Neural cell (in vitro differentiated cells): ENCODE data around the gene WRAP73. TPM values are rescaled to one million over a fixed set of nuclear protein-coding genes. Genes with fewer than 3 reads are reported as not detected.

Experiments used
- H2AFZ ChIP-seq: fragments of 200-600, 300-800 bp; sonication (generic), shearing (Covaris generic); 2 replicates; pipeline ENCODE4 v1.6.0; 2014; ENCODE audit warnings: low read depth, mild to moderate bottlenecking, antibody characterized with exemption, low read length, moderate library complexity
- H3F3A ChIP-seq: fragments of 200-600 bp; shearing (Covaris generic); 2 replicates; pipeline ENCODE4 v1.6.1; 2016; ENCODE audit warnings: mild to moderate bottlenecking, moderate library complexity, mixed read lengths, antibody characterized with exemption, low read length; ENCODE audit not compliant: insufficient read depth, poor library complexity, severe bottlenecking
- H3K27ac ChIP-seq: fragments of 200-600, 300-800 bp; sonication (generic), shearing (Covaris generic); 2 replicates; pipeline ENCODE4 v1.5.1; 2014; ENCODE audit warnings: mild to moderate bottlenecking, low read length, moderate library complexity
- H3K27me3 ChIP-seq: fragments of 300-800, 200-600 bp; sonication (generic), shearing (Covaris generic); 2 replicates; pipeline ENCODE4 v1.6.0; 2014; ENCODE audit warnings: mild to moderate bottlenecking, low read depth, low read length, moderate library complexity; ENCODE audit not compliant: insufficient read depth
- H3K36me3 ChIP-seq: fragments of 300-800, 200-600 bp; sonication (generic), shearing (Covaris generic); 2 replicates; pipeline ENCODE4 v1.5.1; 2014; ENCODE audit warnings: mild to moderate bottlenecking, antibody characterized with exemption, low read length, moderate library complexity; ENCODE audit not compliant: insufficient read depth
- H3K4me2 ChIP-seq: fragments of 300-800, 200-600 bp; sonication (generic), shearing (Covaris generic); 2 replicates; pipeline ENCODE4 v1.6.0; 2014; ENCODE audit warnings: mild to moderate bottlenecking, low read length
- H3K4me3 ChIP-seq: fragments of 300-800, 200-600 bp; sonication (generic), shearing (Covaris generic); 2 replicates; pipeline ENCODE4 v1.5.1; 2014; ENCODE audit warnings: mild to moderate bottlenecking, low read length, moderate library complexity
- H3K79me2 ChIP-seq: fragments of 200-600 bp; shearing (Covaris generic); replicated peaks from 2 replicates; pipeline ENCODE4 v1.6.0; 2014; ENCODE audit warnings: mild to moderate bottlenecking, low read length, moderate library complexity; ENCODE audit not compliant: insufficient read depth
- H3K9ac ChIP-seq: fragments of 300-800, 200-600 bp; sonication (generic), shearing (Covaris generic); 2 replicates; pipeline ENCODE4 v1.6.1; 2016; ENCODE audit warnings: mild to moderate bottlenecking, low read length, mixed read lengths
- H3K9me2 ChIP-seq: fragments of 200-600 bp; shearing (Covaris generic); 2 replicates; pipeline ENCODE4 v1.6.1; 2016; ENCODE audit warnings: mild to moderate bottlenecking, low read length, mixed read lengths; ENCODE audit not compliant: insufficient read depth
- H3K9me3 ChIP-seq: fragments of 200-600, 300-800 bp; sonication (generic), shearing (Covaris generic); 2 replicates; pipeline ENCODE4 v1.6.1; 2016; ENCODE audit warnings: mild to moderate bottlenecking, mixed run types, low read length, moderate library complexity, mixed read lengths
- H4K20me1 ChIP-seq: fragments of 200-600 bp; shearing (Covaris generic); 2 replicates; pipeline ENCODE4 v1.6.1; 2016; ENCODE audit warnings: mild to moderate bottlenecking, mixed run types; ENCODE audit not compliant: insufficient read depth
- EP300 ChIP-seq: fragments of 450-650 bp; conservative IDR thresholded peaks from 2 replicates; pipeline ENCODE4 v1.6.1; 2014; ENCODE audit warnings: antibody characterized with exemption, mild to moderate bottlenecking, moderate library complexity; ENCODE audit not compliant: poor library complexity, severe bottlenecking
- EZH2 ChIP-seq: fragments of 200-600, 300-800 bp; shearing (Covaris generic), sonication (generic); IDR thresholded peaks from 2 replicates; pipeline ENCODE4 v1.6.1; 2014; ENCODE audit warnings: antibody characterized with exemption, low read length, borderline replicate concordance, mild to moderate bottlenecking; ENCODE audit not compliant: insufficient read depth, poor library complexity, severe bottlenecking
- MXI1 ChIP-seq: fragments of 450-650 bp; conservative IDR thresholded peaks from 2 replicates; pipeline ENCODE4 v1.6.1; 2014; ENCODE audit warnings: antibody characterized with exemption, mild to moderate bottlenecking; ENCODE audit not compliant: poor library complexity, severe bottlenecking
- POLR2AphosphoS5 ChIP-seq: IDR thresholded peaks from 2 replicates; pipeline ENCODE4 v1.6.1; 2012
- RAD21 ChIP-seq: fragments of 450-650 bp; conservative IDR thresholded peaks from 2 replicates; pipeline ENCODE4 v1.6.1; 2014; ENCODE audit warnings: antibody characterized with exemption, mild to moderate bottlenecking, moderate library complexity
- SMC3 ChIP-seq: fragments of 450-650 bp; conservative IDR thresholded peaks from 2 replicates; pipeline ENCODE4 v1.6.1; 2014; ENCODE audit warnings: antibody characterized with exemption, mild to moderate bottlenecking, moderate library complexity; ENCODE audit not compliant: poor library complexity
- TAF1 ChIP-seq: IDR thresholded peaks from 2 replicates; pipeline ENCODE4 v1.6.1; 2012; ENCODE audit warnings: low read depth
- polyA plus RNA-seq: library from polyadenylated mRNA; depleted of rRNA; stranded (reverse); fragments of >200 nt; gene quantifications from 2 replicates; pipeline ENCODE4 v1.2.3, GENCODE V29; 2014
- TF ChIP-seq, protein P1 (sequence below): fragments of 450-650 bp; IDR thresholded peaks from 2 replicates; pipeline ENCODE4 v1.5.1; 2014; ENCODE audit warnings: antibody characterized with exemption, mild to moderate bottlenecking, moderate library complexity; ENCODE audit not compliant: poor library complexity, severe bottlenecking

WRAP73 gene
- polyA plus RNA-seq, 1 donor from 2014 or later: 32.9 TPM

DNA sequence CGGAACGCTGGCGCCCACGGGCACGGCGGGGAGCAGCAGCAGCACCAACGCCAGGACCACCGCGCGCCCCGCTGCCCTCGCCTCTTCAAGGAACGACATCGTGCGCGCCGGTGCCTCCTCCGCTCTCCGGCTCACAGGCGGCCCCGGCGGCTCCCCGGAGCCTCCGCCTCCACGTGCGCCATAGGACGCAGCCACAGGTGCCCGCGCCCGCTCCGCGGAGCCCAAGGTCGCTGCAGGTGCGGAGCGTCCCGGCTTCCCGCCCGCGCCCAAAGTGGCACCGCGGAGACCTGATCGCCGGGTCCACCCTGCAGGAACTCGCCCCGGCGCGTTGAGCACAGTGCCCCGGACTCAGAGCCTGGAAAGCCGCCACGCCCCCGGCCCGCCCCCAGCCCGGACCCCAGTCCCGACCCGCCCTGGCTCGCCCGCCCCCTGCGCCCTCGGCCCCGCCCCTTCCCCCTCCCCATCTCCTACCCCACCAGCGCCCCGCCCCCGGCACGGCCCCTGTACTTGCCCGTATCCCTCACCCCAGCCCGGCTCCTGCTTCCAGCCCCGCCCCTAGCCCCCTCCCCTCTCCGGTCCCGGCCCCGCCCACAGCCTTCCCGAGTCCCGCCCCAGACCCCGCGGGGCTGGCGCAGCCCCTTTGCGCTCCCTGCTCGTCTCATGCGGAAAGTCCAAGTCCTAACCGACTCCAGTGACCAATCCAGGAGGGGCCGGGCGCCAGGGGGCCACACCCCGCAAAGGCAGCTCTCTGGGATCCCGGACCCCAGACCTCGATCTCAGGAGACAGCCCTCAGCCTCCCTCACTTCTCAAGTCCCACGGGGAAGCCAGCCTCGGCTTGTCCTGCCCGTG lies 38.5 kb downstream of the WRAP73 start, which contains the start of gene MEGF6:
Gene MEGF6 (minus strand): TSS at position 339 of the 850 bp plus-strand sequence. CDS start 240 bp downstream, at position 99.
- no peaks in the 10 kb centered on the region for H3K36me3 ChIP-seq
- H3K9me2 ChIP-seq: no peaks in the 10 kb centered on the region
- H3K79me2 ChIP-seq: no peaks in the 10 kb centered on the region
- H3K4me2 ChIP-seq: peak within 1 kb of the TSS; percentile 35
- peak within 1 kb of the TSS; percentile 34 for H3K9ac ChIP-seq
- TF ChIP-seq EZH2 (no peak), MXI1 (peak; percentile 61), EP300 (no peak), POLR2AphosphoS5 (no peak), TAF1 (no peak), SMC3 (no peak)
- TF ChIP-seq, protein P1, sequence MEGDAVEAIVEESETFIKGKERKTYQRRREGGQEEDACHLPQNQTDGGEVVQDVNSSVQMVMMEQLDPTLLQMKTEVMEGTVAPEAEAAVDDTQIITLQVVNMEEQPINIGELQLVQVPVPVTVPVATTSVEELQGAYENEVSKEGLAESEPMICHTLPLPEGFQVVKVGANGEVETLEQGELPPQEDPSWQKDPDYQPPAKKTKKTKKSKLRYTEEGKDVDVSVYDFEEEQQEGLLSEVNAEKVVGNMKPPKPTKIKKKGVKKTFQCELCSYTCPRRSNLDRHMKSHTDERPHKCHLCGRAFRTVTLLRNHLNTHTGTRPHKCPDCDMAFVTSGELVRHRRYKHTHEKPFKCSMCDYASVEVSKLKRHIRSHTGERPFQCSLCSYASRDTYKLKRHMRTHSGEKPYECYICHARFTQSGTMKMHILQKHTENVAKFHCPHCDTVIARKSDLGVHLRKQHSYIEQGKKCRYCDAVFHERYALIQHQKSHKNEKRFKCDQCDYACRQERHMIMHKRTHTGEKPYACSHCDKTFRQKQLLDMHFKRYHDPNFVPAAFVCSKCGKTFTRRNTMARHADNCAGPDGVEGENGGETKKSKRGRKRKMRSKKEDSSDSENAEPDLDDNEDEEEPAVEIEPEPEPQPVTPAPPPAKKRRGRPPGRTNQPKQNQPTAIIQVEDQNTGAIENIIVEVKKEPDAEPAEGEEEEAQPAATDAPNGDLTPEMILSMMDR: no peak
- H3F3A ChIP-seq: no peaks in the 10 kb centered on the region
- no peak within 1 kb of the TSS for H3K27ac ChIP-seq
- H3K4me3 ChIP-seq: peak within 1 kb of the TSS; percentile 70
- no peaks in the 10 kb centered on the region for H4K20me1 ChIP-seq
- H3K27me3 ChIP-seq: peaks cover 8% of the 10 kb centered on the region
- no peaks in the 10 kb centered on the region for H3K9me3 ChIP-seq
- no peak within 1 kb of the TSS for H2AFZ ChIP-seq

DNA sequence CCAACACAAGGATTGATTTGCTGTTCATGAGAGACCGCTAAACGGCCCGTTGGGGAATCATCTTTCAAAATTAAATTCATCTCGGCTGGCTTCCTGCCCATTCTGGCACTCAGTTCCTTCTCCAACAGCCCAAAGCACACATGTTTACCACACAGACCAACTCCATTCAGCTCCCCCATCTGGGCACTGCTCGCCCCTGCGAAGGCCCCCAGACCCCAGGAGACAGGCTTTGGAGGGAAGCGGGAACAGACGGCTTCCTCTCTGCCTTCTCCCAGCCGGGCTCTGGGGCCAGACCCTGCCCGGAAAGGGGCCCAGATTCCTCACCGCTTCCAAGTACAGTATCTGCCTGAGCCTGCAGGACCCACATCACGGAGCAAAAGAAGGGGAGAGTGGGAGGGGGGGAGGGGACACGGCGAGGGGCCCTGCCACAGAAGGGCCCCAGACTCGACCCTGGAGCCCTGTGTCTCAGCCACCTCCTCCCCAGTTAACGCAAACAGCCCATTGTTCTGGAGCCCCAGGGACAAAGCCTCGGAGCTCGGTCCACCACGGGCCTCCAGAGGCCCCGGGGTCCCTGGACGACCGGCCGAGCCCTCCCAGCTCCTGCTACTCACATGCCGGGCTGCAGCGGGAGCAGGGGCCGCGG lies 39.3 kb downstream of the WRAP73 start:
- Histone ChIP-seq H3K4me3 (peak overlapping the region; percentile 70), H3K9me2 (no peaks in the 10 kb centered on the region), H3K4me2 (peak overlapping the region; percentile 35), H3F3A (no peaks in the 10 kb centered on the region), H3K9ac (peak overlapping the region; percentile 34), H3K27ac (no peak overlapping the region), H2AFZ (no peak overlapping the region), H3K36me3 (no peaks in the 10 kb centered on the region), H3K79me2 (no peaks in the 10 kb centered on the region), H4K20me1 (no peaks in the 10 kb centered on the region), H3K9me3 (no peaks in the 10 kb centered on the region), H3K27me3 (peaks cover 8% of the 10 kb centered on the region)
- no peak for TF ChIP-seq POLR2AphosphoS5
- no peak for TF ChIP-seq EZH2

DNA sequence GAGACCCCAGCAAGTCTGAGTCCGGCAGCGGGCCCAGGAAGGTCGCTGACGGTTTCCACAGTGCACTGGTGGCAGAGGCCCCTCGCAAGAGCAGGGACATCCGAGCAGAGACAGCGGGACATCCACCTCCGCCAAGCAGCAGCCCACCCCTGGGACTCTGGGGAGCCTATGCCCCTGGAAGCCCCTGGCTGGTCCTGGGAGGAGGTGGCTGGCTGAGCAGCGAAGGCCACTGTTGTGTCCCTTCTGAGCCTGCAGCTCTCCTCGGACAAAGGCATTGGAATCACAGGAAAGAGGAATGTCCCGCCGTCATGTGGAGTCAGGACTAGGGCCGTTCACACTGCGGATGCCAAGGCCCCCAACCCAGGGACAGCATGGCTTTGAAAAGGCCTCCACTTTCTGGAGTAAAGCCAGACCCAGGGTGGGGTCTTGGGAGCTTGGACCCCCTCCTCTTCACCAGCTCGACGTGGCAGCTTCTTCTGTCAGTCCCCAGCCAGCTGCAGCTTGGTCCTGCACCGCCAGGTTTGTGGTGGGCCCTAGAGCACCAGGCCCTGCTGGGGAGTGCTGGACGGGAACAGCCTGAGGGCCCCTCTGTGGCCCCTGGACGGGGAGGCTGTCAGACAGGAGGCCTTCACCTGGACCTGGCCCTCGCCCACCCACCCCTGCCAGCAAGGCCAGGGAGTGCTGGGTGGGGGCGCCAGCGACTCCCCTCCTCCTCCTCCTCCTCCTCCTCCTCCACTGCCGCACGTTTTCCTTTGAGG lies 40.0 kb downstream of the WRAP73 start:
- H3K27ac ChIP-seq: no peak overlapping the region
- H3K4me2 ChIP-seq: no peak overlapping the region
- H4K20me1 ChIP-seq: no peaks in the 10 kb centered on the region

More for the DNA sequence above, 40.0 kb downstream of the WRAP73 start:
- Histone ChIP-seq H3K9ac (no peak overlapping the region), H3F3A (no peaks in the 10 kb centered on the region), H3K4me3 (peak overlapping the region; percentile 70), H2AFZ (no peak overlapping the region), H3K79me2 (no peaks in the 10 kb centered on the region), H3K27me3 (peaks cover 8% of the 10 kb centered on the region), H3K9me3 (no peaks in the 10 kb centered on the region), H3K9me2 (no peaks in the 10 kb centered on the region), H3K36me3 (no peaks in the 10 kb centered on the region)
- TF ChIP-seq EP300 (no peak), RAD21 (no peak), MXI1 (no peak), POLR2AphosphoS5 (no peak), EZH2 (no peak)
- TF ChIP-seq, protein P1: no peak
